ENCODE data around the gene ACSL4.

DNA sequence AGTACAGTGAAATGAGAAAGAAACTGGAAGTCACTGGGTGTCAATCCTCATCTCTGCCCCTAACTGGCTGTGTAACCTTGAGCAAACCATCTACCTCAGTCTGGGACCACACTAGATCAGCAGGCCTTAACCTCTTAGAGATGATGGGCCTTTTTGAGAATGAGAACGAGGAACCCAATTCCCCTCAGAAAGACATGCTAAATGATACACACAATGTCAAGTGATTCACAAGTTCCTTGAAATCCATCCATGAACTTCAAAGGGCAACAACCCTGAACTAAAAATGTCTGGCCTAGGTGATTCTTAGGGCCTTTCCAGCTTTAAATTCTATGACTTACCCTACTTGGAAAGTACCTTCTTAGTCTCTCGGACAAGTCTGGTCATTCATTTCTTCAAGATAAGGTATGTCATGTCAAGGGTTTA, 47.4 kb downstream of the ACSL4 start:
- TF ChIP-seq, protein P1, sequence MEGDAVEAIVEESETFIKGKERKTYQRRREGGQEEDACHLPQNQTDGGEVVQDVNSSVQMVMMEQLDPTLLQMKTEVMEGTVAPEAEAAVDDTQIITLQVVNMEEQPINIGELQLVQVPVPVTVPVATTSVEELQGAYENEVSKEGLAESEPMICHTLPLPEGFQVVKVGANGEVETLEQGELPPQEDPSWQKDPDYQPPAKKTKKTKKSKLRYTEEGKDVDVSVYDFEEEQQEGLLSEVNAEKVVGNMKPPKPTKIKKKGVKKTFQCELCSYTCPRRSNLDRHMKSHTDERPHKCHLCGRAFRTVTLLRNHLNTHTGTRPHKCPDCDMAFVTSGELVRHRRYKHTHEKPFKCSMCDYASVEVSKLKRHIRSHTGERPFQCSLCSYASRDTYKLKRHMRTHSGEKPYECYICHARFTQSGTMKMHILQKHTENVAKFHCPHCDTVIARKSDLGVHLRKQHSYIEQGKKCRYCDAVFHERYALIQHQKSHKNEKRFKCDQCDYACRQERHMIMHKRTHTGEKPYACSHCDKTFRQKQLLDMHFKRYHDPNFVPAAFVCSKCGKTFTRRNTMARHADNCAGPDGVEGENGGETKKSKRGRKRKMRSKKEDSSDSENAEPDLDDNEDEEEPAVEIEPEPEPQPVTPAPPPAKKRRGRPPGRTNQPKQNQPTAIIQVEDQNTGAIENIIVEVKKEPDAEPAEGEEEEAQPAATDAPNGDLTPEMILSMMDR (IDR thresholded peaks at IDR 0.05) = no peak
- no peak for TF ChIP-seq POLR2A (IDR thresholded peaks at IDR 0.05)
